Activated B cell treated with CpG ODN at 0.5 μM for 24 hours (primary cell): ENCODE data around the gene LCN1. TPM values are rescaled to one million over a fixed set of nuclear protein-coding genes. Genes with fewer than 3 reads are reported as not detected.

Source experiments
- ATAC-seq: fragments of 200-7000 bp; cut with Tn5 transposase; one replicate; pipeline ENCODE4 v1.10.0; 2021; ENCODE audit warnings: low read depth, mild to moderate bottlenecking, moderate library complexity
- CTCF ChIA-PET: fragments of 350-600 bp; sonication (Branson Sonifier 250); formaldehyde crosslinking; loops from one replicate; lab custom pipeline; 2021; ENCODE audit warnings: antibody characterized with exemption; lab: Charles Lee
- POLR2A ChIA-PET: fragments of 350-600 bp; sonication (Branson Sonifier 250); formaldehyde crosslinking; loops from one replicate; lab custom pipeline; 2021; ENCODE audit warnings: antibody characterized with exemption; lab: Charles Lee
- DNase-seq: peaks from one replicate; pipeline ENCODE4 v3.0.0; 2022
- H3K27ac Mint-ChIP-seq: one replicate; pipeline ENCODE4 v1.8.0; 2020; ENCODE audit warnings: mixed read lengths
- H3K27me3 Mint-ChIP-seq: one replicate; pipeline ENCODE4 v1.8.0; 2021; ENCODE audit warnings: mixed read lengths
- H3K36me3 Mint-ChIP-seq: one replicate; pipeline ENCODE4 v1.8.0; 2021; ENCODE audit warnings: low read depth, mixed read lengths
- H3K4me1 Mint-ChIP-seq: one replicate; pipeline ENCODE4 v1.8.0; 2021; ENCODE audit warnings: mixed read lengths
- H3K4me3 Mint-ChIP-seq: one replicate; pipeline ENCODE4 v1.8.0; 2020; ENCODE audit warnings: mild to moderate bottlenecking, mixed read lengths
- H3K9me3 Mint-ChIP-seq: one replicate; pipeline ENCODE4 v1.8.0; 2020; ENCODE audit warnings: mixed read lengths
- intact Hi-C: fragments of 100-400 bp; cut with micrococcal nuclease; formaldehyde crosslinking; loops from one replicate; pipeline ENCODE4 v1.15.1; 2024
- total RNA-seq: library from RNA; stranded (reverse); gene quantifications from 2 replicates; pipeline ENCODE4 v1.2.3, GENCODE V29; 2022
- TF ChIP-seq, protein P1 (sequence below): fragments of 200-600 bp; IDR thresholded peaks from one replicate; pipeline ENCODE4 v1.8.0; 2022; ENCODE audit warnings: antibody characterized with exemption, mild to moderate bottlenecking

Gene LCN1
- total RNA-seq, 1 donor from 2014 or later: not detected

DNA sequence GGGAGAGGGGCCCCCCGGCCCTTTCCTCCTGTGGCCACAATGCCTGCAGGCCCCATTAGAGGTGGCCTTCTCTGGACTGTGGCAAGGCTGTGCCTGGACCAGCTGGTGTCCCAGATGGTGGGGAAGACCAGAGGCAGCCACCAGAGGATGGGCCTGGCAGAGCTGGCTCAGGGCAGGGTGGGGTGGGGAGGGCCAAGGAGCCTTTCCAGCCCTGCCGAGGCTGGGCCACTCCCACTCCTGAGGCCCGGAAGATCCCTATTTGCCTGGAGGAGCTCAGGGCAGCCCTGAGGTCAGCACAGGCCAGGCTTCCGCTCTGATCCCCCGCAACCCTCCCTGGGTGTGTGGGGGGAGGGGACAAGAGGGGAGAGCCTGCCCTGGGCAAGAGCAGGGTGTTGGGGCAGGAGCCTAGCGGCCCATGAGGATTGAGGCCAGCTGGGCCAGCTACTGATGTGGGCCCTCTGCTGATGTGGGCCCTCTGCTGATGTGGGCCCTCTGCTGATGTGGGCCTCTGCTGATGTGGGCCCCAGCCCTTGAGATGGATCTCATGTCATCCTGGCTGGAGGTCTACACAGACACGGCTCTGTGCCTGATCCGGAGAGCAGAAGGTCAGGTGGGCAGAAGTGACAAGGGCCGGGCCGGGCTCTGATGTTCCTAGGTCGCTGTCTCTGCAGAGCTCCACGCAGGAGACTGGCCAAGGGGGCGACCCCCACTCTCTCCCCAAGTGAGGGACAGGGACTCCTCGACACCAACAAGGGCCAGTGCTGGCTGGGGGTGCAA is 14.7 kb upstream of the LCN1 start:
- TF ChIP-seq, protein P1, sequence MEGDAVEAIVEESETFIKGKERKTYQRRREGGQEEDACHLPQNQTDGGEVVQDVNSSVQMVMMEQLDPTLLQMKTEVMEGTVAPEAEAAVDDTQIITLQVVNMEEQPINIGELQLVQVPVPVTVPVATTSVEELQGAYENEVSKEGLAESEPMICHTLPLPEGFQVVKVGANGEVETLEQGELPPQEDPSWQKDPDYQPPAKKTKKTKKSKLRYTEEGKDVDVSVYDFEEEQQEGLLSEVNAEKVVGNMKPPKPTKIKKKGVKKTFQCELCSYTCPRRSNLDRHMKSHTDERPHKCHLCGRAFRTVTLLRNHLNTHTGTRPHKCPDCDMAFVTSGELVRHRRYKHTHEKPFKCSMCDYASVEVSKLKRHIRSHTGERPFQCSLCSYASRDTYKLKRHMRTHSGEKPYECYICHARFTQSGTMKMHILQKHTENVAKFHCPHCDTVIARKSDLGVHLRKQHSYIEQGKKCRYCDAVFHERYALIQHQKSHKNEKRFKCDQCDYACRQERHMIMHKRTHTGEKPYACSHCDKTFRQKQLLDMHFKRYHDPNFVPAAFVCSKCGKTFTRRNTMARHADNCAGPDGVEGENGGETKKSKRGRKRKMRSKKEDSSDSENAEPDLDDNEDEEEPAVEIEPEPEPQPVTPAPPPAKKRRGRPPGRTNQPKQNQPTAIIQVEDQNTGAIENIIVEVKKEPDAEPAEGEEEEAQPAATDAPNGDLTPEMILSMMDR: no peak
- H3K4me3 Mint-ChIP-seq: no peak overlapping the region
- H3K36me3 Mint-ChIP-seq: peaks cover 34% of the 10 kb centered on the region
- ATAC-seq (no peak), DNase-seq (no peak)
- peaks cover 10% of the 10 kb centered on the region for H3K9me3 Mint-ChIP-seq
- ChIA-PET POLR2A (no interaction called here), CTCF (no interaction called here)
- intact Hi-C loops: no loop called here
- no peak overlapping the region for H3K27ac Mint-ChIP-seq
- peaks cover 17% of the 10 kb centered on the region for H3K4me1 Mint-ChIP-seq
- no peaks in the 10 kb centered on the region for H3K27me3 Mint-ChIP-seq

GRCh38 chr9:135507104-135508035 is 13.9 kb upstream of the LCN1 start:
- no peak overlapping the region for H3K4me3 Mint-ChIP-seq
- no peak for DNase-seq
- POLR2A ChIA-PET: no interaction called here

GRCh38 chr9:135508211-135508820 is 12.9 kb upstream of the LCN1 start:
- Mint-ChIP-seq H3K27ac (no peak overlapping the region), H3K9me3 (peaks cover 10% of the 10 kb centered on the region), H3K27me3 (no peaks in the 10 kb centered on the region), H3K4me1 (peaks cover 4% of the 10 kb centered on the region), H3K4me3 (no peak overlapping the region), H3K36me3 (peaks cover 19% of the 10 kb centered on the region)
- intact Hi-C loops: no loop called here
- TF ChIP-seq, protein P1: no peak
- ChIA-PET POLR2A (no interaction called here), CTCF (no interaction called here)
- ATAC-seq: no peak
- no peak for DNase-seq

More at GRCh38 chr9:135507104-135508035, 13.9 kb upstream of the LCN1 start:
- Mint-ChIP-seq H3K27ac (no peak overlapping the region), H3K4me1 (peaks cover 9% of the 10 kb centered on the region), H3K36me3 (peaks cover 28% of the 10 kb centered on the region), H3K9me3 (peaks cover 10% of the 10 kb centered on the region), H3K27me3 (no peaks in the 10 kb centered on the region)
- CTCF ChIA-PET: no interaction called here
- intact Hi-C loops: no loop called here
- TF ChIP-seq, protein P1: no peak
- no peak for ATAC-seq

- no peak overlapping the region for H3K27ac Mint-ChIP-seq
- DNase-seq (no peak), ATAC-seq (no peak)
- peaks cover 8% of the 10 kb centered on the region for H3K36me3 Mint-ChIP-seq
- H3K27me3 Mint-ChIP-seq: no peaks in the 10 kb centered on the region
- CTCF ChIA-PET: no interaction called here
- no peak overlapping the region for H3K4me3 Mint-ChIP-seq
- intact Hi-C loops: no loop called here
- POLR2A ChIA-PET: no interaction called here
- TF ChIP-seq, protein P1: no peak
- H3K9me3 Mint-ChIP-seq: peaks cover 10% of the 10 kb centered on the region
- H3K4me1 Mint-ChIP-seq: peaks cover 3% of the 10 kb centered on the region
Measured at GRCh38 chr9:135509458-135509857, 11.8 kb upstream of the LCN1 start.

- ChIA-PET POLR2A (no interaction called here), CTCF (no interaction called here)
Measured at GRCh38 chr9:135512241-135512603, 9.0 kb upstream of the LCN1 start.

More at GRCh38 chr9:135512241-135512603, 9.0 kb upstream of the LCN1 start:
- no peak for ATAC-seq
- intact Hi-C loops: no loop called here
- no peaks in the 10 kb centered on the region for H3K4me1 Mint-ChIP-seq
- no peaks in the 10 kb centered on the region for H3K36me3 Mint-ChIP-seq
- no peak overlapping the region for H3K27ac Mint-ChIP-seq
- H3K27me3 Mint-ChIP-seq: peaks cover 1% of the 10 kb centered on the region
- no peak overlapping the region for H3K4me3 Mint-ChIP-seq
- TF ChIP-seq, protein P1: no peak
- no peak for DNase-seq
- H3K9me3 Mint-ChIP-seq: peaks cover 10% of the 10 kb centered on the region
